ENCODE measurements around the gene EXD2. TPM values are rescaled to one million over a fixed set of nuclear protein-coding genes. Genes with fewer than 3 reads are reported as not detected.
"Not testable (repeated sequence)": the region's sequence is repeated elsewhere in the genome, so short reads cannot be mapped to it uniquely, and the experiment has no call there.

Gene EXD2
- total RNA-seq, 4 donors from 2014 or later: 13.7 to 19.7 (median 16.5) TPM

- DNase-seq (no peak), ATAC-seq (no peak)
- Histone ChIP-seq H3K27ac (no peak overlapping the region), H3K4me3 (no peak overlapping the region), H3K36me3 (no peaks in the 10 kb centered on the region), H3K9me3 (no peaks in the 10 kb centered on the region), H3K27me3 (no peaks in the 10 kb centered on the region), H3K4me1 (no peaks in the 10 kb centered on the region)
- TF ChIP-seq CTCF (IDR thresholded peaks at IDR 0.05 in 4 of 5, conservative IDR thresholded peaks at IDR 0.05 in 1 of 5) (no peak), POLR2A (IDR thresholded peaks at IDR 0.05) (no peak)
- in situ Hi-C loops (cut with MboI; ENCODE audit: low sequenced_read_pairs in 4 of 4) (no loop called here), intact Hi-C loops (cut with DNase I; ENCODE audit: low total_unique reads) (no loop called here)
These were observed 84.0 kb downstream of the EXD2 start for GRCh38 chr14:69275331-69275730.

GRCh38 chr14:69277356-69277755, 86.1 kb downstream of the EXD2 start:
- H3K36me3 ChIP-seq; H3K27me3 ChIP-seq; ATAC-seq; in situ Hi-C loops (cut with MboI; ENCODE audit: low sequenced_read_pairs in 4 of 4); DNase-seq; H3K27ac ChIP-seq; H3K4me3 ChIP-seq; H3K4me1 ChIP-seq; intact Hi-C loops (cut with DNase I; ENCODE audit: low total_unique reads); H3K9me3 ChIP-seq: not testable (repeated sequence)

DNA sequence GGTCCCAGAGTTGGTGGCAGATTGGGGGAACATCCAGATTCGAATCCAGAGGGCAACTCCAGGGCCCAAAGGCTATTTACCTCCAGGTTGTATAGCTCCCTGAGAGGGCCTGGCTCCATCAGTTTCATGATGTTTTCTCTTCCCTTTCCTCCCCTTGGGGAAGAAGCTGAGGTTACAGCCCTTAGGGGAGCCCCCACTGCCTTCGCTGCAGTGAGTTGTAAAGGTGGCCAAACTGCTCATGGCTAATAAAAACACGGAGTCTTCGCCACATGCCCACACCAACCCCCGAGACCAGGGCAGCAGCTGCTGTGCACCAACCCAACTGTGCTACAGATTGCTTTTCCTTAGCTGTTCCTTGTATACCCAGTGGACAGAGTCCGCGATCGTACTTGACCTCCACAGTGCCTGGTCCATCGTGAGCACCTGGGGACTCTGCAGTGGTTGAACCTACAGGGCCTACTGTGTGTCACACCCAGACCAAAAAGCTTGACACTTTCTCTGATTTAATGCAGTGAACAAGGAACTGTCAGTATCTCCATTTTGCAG, 89.5 kb downstream of the EXD2 start:
- H3K9me3 ChIP-seq: no peaks in the 10 kb centered on the region
- no peaks in the 10 kb centered on the region for H3K4me1 ChIP-seq
- TF ChIP-seq CTCF (IDR thresholded peaks at IDR 0.05 in 4 of 5, conservative IDR thresholded peaks at IDR 0.05 in 1 of 5) (no peak), POLR2A (IDR thresholded peaks at IDR 0.05) (no peak)
- H3K4me3 ChIP-seq: no peak overlapping the region
- ATAC-seq (no peak), DNase-seq (no peak)
- H3K27me3 ChIP-seq: no peaks in the 10 kb centered on the region
- H3K36me3 ChIP-seq: no peaks in the 10 kb centered on the region
- no peak overlapping the region for H3K27ac ChIP-seq
- in situ Hi-C loops (cut with MboI; ENCODE audit: low sequenced_read_pairs in 4 of 4): no loop called here
- intact Hi-C loops (cut with DNase I; ENCODE audit: low total_unique reads): no loop called here

DNA sequence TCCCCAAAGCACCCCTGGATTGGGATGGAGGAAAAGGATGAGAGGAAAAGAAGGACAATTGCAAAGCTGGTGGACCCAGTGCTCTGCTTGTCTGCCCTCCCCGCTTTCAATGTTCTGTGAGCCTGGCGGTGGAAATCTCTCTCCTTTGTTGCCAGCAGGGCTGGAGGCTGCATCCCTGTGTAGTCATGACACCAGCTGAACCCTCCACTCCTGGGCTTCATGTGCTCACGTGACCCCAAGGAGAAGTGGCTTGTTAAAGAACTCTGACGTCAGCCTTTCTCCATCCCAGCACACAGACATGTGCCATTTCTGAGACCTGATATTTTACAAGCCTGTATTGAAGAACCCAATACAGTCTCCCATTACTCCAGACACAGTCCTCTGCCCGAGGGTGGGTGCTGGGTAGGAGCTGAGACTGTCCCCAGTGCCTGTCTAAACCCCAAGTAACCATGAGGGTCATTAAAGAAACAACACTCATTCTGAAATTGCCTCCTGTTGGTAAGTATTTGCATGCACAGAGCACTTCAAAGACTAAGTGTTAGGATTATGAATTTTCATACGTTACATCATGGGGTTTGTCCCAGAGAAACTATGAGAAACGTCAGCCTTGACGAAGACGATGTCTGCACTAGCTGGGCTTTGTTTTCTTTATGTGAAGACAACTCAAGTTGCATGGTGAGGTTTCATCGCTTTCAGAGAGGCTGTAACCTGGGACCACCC, 90.3 kb downstream of the EXD2 start:
- no peak overlapping the region for H3K4me3 ChIP-seq
- no peak for TF ChIP-seq POLR2A (IDR thresholded peaks at IDR 0.05)
- no peak for TF ChIP-seq CTCF (IDR thresholded peaks at IDR 0.05 in 4 of 5, conservative IDR thresholded peaks at IDR 0.05 in 1 of 5)
- no peaks in the 10 kb centered on the region for H3K4me1 ChIP-seq
- H3K9me3 ChIP-seq: no peaks in the 10 kb centered on the region
- H3K36me3 ChIP-seq: no peaks in the 10 kb centered on the region
- in situ Hi-C loops (cut with MboI; ENCODE audit: low sequenced_read_pairs in 4 of 4): no loop called here
- H3K27me3 ChIP-seq: no peaks in the 10 kb centered on the region
- ATAC-seq: no peak
- intact Hi-C loops (cut with DNase I; ENCODE audit: low total_unique reads): no loop called here
- H3K27ac ChIP-seq: no peak overlapping the region
- no peak for DNase-seq

DNA sequence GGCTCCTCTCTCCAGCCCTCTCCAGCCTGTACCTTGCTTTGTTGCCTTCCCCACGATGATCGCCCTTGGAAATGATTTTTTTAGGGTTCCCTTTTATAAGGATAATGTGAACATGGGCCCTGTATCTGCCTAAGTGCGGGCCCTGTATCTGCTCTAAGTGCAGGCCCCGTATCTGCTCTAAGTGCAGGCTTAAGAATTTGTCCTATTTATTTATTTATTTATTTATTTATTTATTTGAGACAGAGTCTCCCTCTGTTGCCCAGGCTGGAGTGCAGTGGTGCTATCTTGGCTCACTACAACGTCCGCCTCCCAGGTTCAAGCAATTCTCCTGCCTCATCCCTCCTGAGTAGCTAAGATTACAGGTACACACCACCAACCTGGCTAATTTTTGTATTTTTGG, 91.2 kb downstream of the EXD2 start:
- ATAC-seq: no peak
- in situ Hi-C loops (cut with MboI; ENCODE audit: low sequenced_read_pairs in 4 of 4) (no loop called here), intact Hi-C loops (cut with DNase I; ENCODE audit: low total_unique reads) (no loop called here)
- no peaks in the 10 kb centered on the region for H3K9me3 ChIP-seq
- peaks cover 0 to 4% of the 10 kb centered on the region in 2 donors for H3K4me1 ChIP-seq
- H3K27me3 ChIP-seq: no peaks in the 10 kb centered on the region
- H3K36me3 ChIP-seq: no peaks in the 10 kb centered on the region
- H3K27ac ChIP-seq: no peak overlapping the region
- no peak for DNase-seq
- no peak for TF ChIP-seq CTCF (IDR thresholded peaks at IDR 0.05 in 4 of 5, conservative IDR thresholded peaks at IDR 0.05 in 1 of 5)
- no peak for TF ChIP-seq POLR2A (IDR thresholded peaks at IDR 0.05)
- H3K4me3 ChIP-seq: no peak overlapping the region
